Aorta (tissue), 5 donors: ENCODE measurements around the gene CHD5. TPM values are rescaled to one million over a fixed set of nuclear protein-coding genes. Genes with fewer than 3 reads are reported as not detected.

Experiments used
- ATAC-seq: fragments of 200-7000 bp; cut with Tn5 transposase; one replicate; pipeline ENCODE4 v1.9.1; 2022; ENCODE audit warnings: moderate library complexity; ENCODE audit not compliant: low FRiP score
- DNase-seq, 2 donors: peaks; one replicate each; pipeline ENCODE4 v3.0.0-alpha.2; 2020
- H3K27ac ChIP-seq, 2 donors: one replicate each; pipeline ENCODE4 v1.5.1; 2013; ENCODE audit warnings: low read length in 2 of 2, mild to moderate bottlenecking in 2 of 2, moderate library complexity in 2 of 2, control low read depth in 1 of 2, inconsistent platforms in 1 of 2, low read depth in 1 of 2
- H3K27me3 ChIP-seq, 2 donors: one replicate each; pipeline ENCODE4 v1.6.1; 2013; ENCODE audit warnings: control low read depth in 1 of 2, low read length in 1 of 2, mild to moderate bottlenecking in 1 of 2, moderate library complexity in 1 of 2; ENCODE audit not compliant: insufficient read depth in 2 of 2, control insufficient read depth in 1 of 2
- H3K36me3 ChIP-seq, 2 donors: one replicate each; pipeline ENCODE4 v1.6.1; 2013; ENCODE audit warnings: control low read depth in 1 of 2, low read length in 1 of 2, mild to moderate bottlenecking in 1 of 2; ENCODE audit not compliant: insufficient read depth in 2 of 2, control insufficient read depth in 1 of 2
- H3K4me1 ChIP-seq, 2 donors: one replicate each; pipeline ENCODE4 v1.6.1; 2013; ENCODE audit warnings: low read length in 2 of 2, control low read depth in 1 of 2, mild to moderate bottlenecking in 1 of 2, moderate library complexity in 1 of 2; ENCODE audit not compliant: insufficient read depth in 2 of 2, control insufficient read depth in 1 of 2
- H3K4me3 ChIP-seq, 2 donors: one replicate each; pipeline ENCODE4 v1.5.1; 2013; ENCODE audit warnings: low read length in 2 of 2, control low read depth in 1 of 2, mild to moderate bottlenecking in 1 of 2
- H3K9me3 ChIP-seq: one replicate; pipeline ENCODE4 v1.6.1; 2013; ENCODE audit warnings: mild to moderate bottlenecking, low read length; ENCODE audit not compliant: control insufficient read depth
- WGBS, 2 donors: extraction: QIAGEN DNeasy Blood & Tissue Kit; methylation state at CpG; one replicate each; pipeline ENCODE4 v1.1.7; 2013; 5-methylcytosine and 5-hydroxymethylcytosine counted together
- intact Hi-C, 2 donors: fragments of 100-400 bp; cut with DNase I; formaldehyde crosslinking; loops; one replicate each; pipeline versions ENCODE4 v1.14.2 to v1.15.0; 2022
- polyA plus RNA-seq, 2 donors: library from polyadenylated mRNA; stranded (reverse); fragments of 200-250 nt; gene quantifications; one replicate each; pipeline ENCODE4 v1.2.3, GENCODE V29; 2013
- total RNA-seq, 2 donors: library from RNA; stranded (reverse); fragmentation: NEBNext Ultra II Directional; extraction: Animal tissue kit (Norgen Biotek cat#: 25700); gene quantifications; one replicate each; pipeline ENCODE4 v1.2.1, GENCODE V29; 2021
- donor health status: healthy with polysubstance abuse.
- donor health status: Bipolar disorder and iron deficiency.
- donor health status: DM: no; HTN: no; CAD: no.
- donor health status: DM: no; HTN: no; CAD: no.
- donor health status: DM: yes; HTN: yes; CAD: no.

Gene CHD5
- total and polyA plus RNA-seq, 4 donors, result 0.24 to 2.5 (median 0.32) TPM

DNA sequence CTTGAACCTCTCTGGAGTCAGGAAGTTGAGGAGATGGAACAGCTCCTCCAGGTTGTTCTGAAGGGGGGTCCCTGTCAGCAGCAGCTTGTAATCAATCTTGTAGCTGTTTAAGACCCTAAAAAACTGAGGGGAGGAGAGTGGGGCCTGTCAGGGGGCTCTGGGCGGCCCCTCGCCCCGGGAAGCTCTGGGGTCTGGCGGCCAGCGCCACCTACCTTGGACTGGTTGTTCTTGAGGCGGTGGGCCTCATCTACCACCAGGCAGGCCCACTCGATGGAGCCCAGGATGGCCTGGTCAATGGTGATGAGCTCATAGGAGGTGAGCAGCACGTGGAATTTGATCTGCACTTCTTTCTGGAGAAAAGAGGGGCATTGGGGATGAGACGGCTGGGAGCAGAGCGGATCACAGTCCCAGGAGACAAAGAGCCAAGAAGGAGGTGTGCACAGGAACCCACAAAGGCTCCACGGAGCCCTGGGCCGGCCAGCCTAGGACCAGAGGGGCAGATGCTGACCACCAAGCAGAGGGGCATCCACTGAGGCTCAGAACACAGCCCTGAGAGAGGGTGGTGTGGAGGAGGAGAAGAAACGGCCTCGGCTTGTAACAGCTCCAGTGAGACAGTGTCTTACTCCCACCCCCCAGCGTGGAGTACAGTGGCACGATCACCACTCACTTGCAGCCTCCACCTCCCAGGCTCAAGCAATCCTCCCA, 43.5 kb downstream of the CHD5 start:
- DNase-seq, result peak; percentile 10 to 52
- H3K27me3 ChIP-seq, result no peaks in the 10 kb centered on the region
- H3K4me3 ChIP-seq, result no peak overlapping the region
- intact Hi-C loops, result no loop called here
- no peaks in the 10 kb centered on the region for H3K9me3 ChIP-seq
- H3K36me3 ChIP-seq, result no peaks in the 10 kb centered on the region
- ATAC-seq, result no peak
- WGBS, 2 donors, result 86 to 87% methylated on average over 16 of the region's 16 CpGs
- no peak overlapping the region for H3K27ac ChIP-seq
- H3K4me1 ChIP-seq, result no peaks in the 10 kb centered on the region

DNA sequence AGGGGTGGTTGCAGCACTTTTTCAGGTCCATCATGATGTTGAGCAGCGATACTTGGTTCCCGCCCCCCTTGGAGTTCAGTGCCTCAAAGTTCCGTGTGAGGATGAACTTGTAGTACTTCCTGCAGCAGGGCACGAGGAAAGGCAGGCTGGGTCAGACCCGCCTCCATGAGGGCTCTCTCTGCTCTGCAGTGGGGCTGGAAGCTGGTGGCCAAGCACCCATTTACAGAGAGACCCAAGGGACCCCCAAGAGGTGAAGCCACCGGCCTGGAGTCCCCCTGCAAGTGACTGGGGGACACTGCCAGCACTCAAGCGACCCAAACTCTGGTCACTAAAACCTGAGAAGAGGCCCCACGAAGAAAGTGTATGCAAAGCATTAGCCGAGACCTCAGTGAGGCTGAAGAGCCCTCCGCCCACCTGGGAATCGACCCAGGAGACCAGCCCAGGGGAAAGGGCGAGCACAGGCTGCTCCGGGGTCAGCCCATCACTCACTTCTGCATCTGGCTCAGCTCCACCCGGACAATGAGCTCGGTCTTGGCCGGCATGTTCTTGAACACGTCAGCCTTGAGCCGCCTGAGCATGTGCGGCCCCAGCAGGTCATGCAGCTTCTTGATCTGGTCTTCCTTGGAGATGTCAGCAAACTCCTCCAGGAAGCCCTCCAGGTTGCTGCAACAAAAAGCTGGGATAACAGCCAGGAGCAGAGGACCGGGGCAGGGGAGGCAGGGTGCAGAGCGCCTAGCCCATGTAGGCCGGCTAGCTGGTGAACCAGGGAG, 45.2 kb downstream of the CHD5 start:
- DNase-seq (peak; percentile 29 to 66), ATAC-seq (no peak)
- intact Hi-C loops, result no loop called here
- Histone ChIP-seq H3K36me3 (no peaks in the 10 kb centered on the region), H3K27me3 (no peaks in the 10 kb centered on the region), H3K9me3 (no peaks in the 10 kb centered on the region), H3K4me3 (no peak overlapping the region), H3K27ac (no peak overlapping the region), H3K4me1 (no peaks in the 10 kb centered on the region)
- WGBS, 2 donors, result 77 to 82% methylated on average over 22 of the region's 22 CpGs

DNA sequence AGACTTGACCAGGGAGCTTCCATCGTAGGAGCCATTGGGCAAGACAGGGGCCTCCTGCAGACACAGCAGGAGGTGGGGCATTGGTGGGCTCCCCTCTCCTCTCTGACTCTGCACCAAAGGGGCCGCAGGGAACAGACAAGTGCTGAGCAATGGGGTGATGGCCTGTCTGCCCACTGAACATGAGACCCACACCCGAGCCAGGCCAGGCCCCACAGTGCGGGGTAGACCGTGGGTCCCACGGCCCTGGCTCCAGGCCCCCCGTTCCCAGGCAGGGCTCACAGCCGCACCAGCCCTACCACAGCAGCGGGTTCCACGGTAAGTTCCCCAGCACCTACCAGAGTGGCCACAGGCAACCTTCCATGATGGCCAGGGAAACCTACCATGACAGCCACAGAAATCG, 45.9 kb downstream of the CHD5 start:
- intact Hi-C loops, result no loop called here
- DNase-seq (peak; percentile 28 to 51), ATAC-seq (no peak)
- Histone ChIP-seq H3K4me1 (no peaks in the 10 kb centered on the region), H3K4me3 (no peak overlapping the region), H3K27me3 (no peaks in the 10 kb centered on the region), H3K9me3 (no peaks in the 10 kb centered on the region), H3K36me3 (no peaks in the 10 kb centered on the region), H3K27ac (no peak overlapping the region)
- WGBS, 2 donors, result 92 to 95% methylated on average over 11 of the region's 11 CpGs

DNA sequence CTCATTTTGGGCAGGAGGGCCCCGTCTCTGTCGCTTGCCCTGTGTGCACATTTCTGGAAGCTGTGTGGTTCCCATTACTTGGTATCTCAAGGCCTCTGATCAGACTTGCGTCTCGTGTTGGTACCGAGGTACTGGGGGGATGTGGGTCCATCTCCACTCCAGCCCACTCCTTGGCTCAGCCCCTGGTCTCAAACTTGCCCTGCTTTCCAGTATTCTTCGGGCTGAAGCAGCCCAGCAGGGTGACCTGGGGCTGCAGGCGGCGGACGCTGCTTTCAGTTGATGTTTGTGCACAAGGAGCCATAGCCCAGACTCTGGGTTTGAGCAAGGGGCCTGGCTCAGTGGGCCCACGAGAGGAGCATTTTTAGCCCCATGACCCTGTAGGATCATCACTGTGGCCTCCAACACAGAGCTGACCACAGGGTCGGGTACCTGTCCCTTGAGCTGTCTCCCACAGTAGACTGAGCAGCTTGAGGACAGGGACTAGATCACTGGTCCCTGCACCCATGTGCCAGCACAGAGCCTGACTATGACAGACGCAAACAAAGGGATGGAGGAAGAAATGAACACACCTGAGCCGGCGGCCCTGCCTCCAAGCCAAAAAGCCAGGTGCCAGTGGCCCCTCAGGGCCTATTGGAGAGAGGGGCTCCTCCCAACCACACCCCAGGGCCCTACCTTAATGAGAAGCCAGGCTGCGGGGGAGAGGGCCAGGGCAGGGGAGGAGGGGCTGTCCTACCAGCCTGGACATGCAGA, 46.8 kb downstream of the CHD5 start:
- Histone ChIP-seq H3K9me3 (no peaks in the 10 kb centered on the region), H3K4me1 (no peaks in the 10 kb centered on the region), H3K27me3 (no peaks in the 10 kb centered on the region), H3K27ac (no peak overlapping the region), H3K4me3 (no peak overlapping the region), H3K36me3 (no peaks in the 10 kb centered on the region)
- WGBS, 2 donors, result 90% methylated on average over 15 of the region's 15 CpGs
- intact Hi-C loops, result no loop called here
- ATAC-seq (no peak), DNase-seq (peak; percentile 24 to 46)

DNA sequence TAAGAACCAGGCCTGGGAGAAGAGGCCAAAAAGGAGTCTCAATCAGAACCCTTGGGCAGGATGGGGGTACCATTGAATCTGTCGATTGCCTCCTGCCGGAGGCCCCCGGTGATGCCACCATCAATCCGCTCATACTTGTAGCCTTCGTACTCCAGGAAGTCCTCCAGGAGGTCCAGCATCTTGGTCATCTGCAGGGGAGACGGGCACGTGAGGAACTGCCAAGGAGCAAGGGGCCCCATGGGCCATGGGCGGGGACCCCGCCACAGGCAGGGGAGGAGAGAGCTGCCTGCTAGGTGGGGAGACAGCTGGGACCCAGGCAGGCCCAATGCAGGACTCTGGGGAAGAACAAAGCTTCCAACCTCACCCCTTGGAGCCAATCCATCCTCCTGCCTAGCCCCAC, 48.6 kb downstream of the CHD5 start:
- Histone ChIP-seq H3K27me3 (no peaks in the 10 kb centered on the region), H3K9me3 (no peaks in the 10 kb centered on the region), H3K27ac (no peak overlapping the region), H3K4me3 (no peak overlapping the region), H3K36me3 (no peaks in the 10 kb centered on the region), H3K4me1 (no peaks in the 10 kb centered on the region)
- intact Hi-C loops, result no loop called here
- DNase-seq (peak; percentile 19 to 37), ATAC-seq (no peak)
- WGBS, 2 donors, result 89 to 93% methylated on average over 9 of the region's 9 CpGs

DNA sequence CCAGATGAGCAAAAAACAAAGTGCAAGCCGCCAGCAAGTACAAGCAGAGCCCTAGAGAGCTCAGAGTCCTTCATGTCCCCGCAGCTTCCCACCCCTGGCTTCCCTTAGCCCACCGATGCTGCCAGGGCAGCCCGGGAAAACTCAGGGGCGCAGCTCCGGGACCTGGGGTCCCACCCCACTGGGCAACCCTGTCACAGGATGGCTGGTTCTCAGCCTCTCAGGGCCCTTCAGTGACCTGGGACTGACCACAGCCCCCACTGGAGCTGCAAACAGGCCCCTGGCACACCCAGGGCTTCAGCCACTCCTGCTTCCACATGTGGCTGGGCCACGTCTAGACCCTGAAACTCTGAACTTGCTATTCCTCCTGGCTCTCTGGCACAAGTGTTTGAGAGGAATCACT, 49.5 kb downstream of the CHD5 start:
- H3K4me1 ChIP-seq, result no peaks in the 10 kb centered on the region
- ATAC-seq, result no peak
- no peak overlapping the region for H3K4me3 ChIP-seq
- H3K36me3 ChIP-seq, result no peaks in the 10 kb centered on the region
- H3K27ac ChIP-seq, result no peak overlapping the region
- intact Hi-C loops, result no loop called here
- WGBS, 2 donors, result 80 to 81% methylated on average over 7 of the region's 7 CpGs
- peak in 1 of 2 donors; percentile 16 for DNase-seq
- H3K9me3 ChIP-seq, result no peaks in the 10 kb centered on the region
- H3K27me3 ChIP-seq, result no peaks in the 10 kb centered on the region

DNA sequence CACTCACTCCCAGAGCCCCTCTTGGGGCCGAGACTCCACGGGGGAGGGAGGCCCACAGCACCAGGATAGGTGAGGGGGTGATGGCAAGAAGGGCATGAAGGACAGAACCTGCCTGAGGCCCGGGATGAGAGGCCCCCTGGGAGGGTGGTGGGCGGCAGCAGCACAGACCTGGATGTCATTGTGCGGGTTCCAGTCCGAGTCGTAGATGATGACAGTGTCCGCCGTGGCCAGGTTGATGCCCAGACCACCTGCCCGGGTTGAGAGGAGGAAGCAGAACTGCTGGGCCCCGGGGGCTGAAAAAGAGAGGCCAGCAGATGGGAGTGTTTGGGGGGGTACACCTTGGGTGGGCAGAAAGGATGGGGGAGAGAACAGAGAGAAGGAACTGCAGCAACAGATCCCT, 50.1 kb downstream of the CHD5 start:
- Histone ChIP-seq H3K4me1 (no peaks in the 10 kb centered on the region), H3K27me3 (no peaks in the 10 kb centered on the region), H3K27ac (no peak overlapping the region), H3K4me3 (no peak overlapping the region), H3K36me3 (no peaks in the 10 kb centered on the region), H3K9me3 (no peaks in the 10 kb centered on the region)
- intact Hi-C loops, result no loop called here
- no peak for ATAC-seq
- DNase-seq, result peak; percentile 37 to 68
- 80 to 82% methylated on average over 11 of the region's 11 CpGs for WGBS, 2 donors

DNA sequence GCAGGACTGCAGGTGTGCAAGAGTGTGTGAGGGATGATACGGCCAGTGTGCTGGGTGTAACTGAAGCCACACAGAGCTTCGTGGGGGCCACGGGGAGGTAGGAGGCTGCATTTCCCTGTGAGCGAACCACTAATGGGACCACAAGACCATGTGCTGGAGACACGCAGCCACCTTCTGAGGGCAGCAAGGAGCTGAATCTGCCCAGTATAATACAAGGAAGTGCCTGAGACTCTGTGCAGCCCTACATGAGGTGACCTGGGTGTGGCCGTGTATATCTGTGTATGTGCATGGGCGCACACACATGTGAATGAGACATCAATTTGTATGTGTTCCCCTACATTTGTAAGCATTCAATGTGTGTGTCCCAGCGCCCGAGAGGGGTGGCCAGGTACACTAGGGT, 50.8 kb downstream of the CHD5 start:
- peak; percentile 34 to 59 for DNase-seq
- intact Hi-C loops, result no loop called here
- no peaks in the 10 kb centered on the region for H3K4me1 ChIP-seq

More for the DNA sequence above, 50.8 kb downstream of the CHD5 start:
- no peak for ATAC-seq
- Histone ChIP-seq H3K4me3 (no peak overlapping the region), H3K36me3 (no peaks in the 10 kb centered on the region), H3K27me3 (no peaks in the 10 kb centered on the region), H3K9me3 (no peaks in the 10 kb centered on the region), H3K27ac (no peak overlapping the region)
- WGBS, 2 donors, result 90 to 91% methylated on average over 9 of the region's 9 CpGs
